Loucy (cell line): ENCODE results near the gene KPNA6.
"Not testable (repeated sequence)": the region's sequence is repeated elsewhere in the genome, so short reads cannot be mapped to it uniquely, and the experiment has no call there.

Experiments used
- H2AFZ ChIP-seq: fragments of 200-600 bp; sonication (generic); 2 replicates; pipeline ENCODE4 v1.6.0; 2016; ENCODE audit warnings: antibody characterized with exemption, mild to moderate bottlenecking, low read length, moderate library complexity
- H3F3A ChIP-seq: fragments of 200-600 bp; 2 replicates; pipeline ENCODE4 v1.6.0; 2016; ENCODE audit warnings: antibody characterized with exemption, low read depth, mild to moderate bottlenecking
- H3K27me3 ChIP-seq: fragments of 200-600 bp; sonication (generic); 2 replicates; pipeline ENCODE4 v1.6.1; 2014; ENCODE audit warnings: low read length, mild to moderate bottlenecking; ENCODE audit not compliant: insufficient read depth, poor library complexity, severe bottlenecking
- H3K36me3 ChIP-seq: fragments of 200-600 bp; sonication (generic); 2 replicates; pipeline ENCODE4 v1.6.1; 2016; ENCODE audit warnings: low read length; ENCODE audit not compliant: insufficient read depth
- H3K4me1 ChIP-seq: fragments of 200-600 bp; sonication (generic); 2 replicates; pipeline ENCODE4 v1.5.1; 2014; ENCODE audit warnings: low read length, mild to moderate bottlenecking; ENCODE audit not compliant: insufficient read depth, poor library complexity, severe bottlenecking
- H3K4me2 ChIP-seq: fragments of 200-600 bp; sonication (generic); 2 replicates; pipeline ENCODE4 v1.6.0; 2014; ENCODE audit warnings: antibody characterized with exemption, low read length, low read depth, mild to moderate bottlenecking; ENCODE audit not compliant: poor library complexity, severe bottlenecking
- H3K4me3 ChIP-seq: fragments of 200-600 bp; sonication (generic); 2 replicates; pipeline ENCODE4 v1.5.1; 2014; ENCODE audit warnings: low read length, mild to moderate bottlenecking, mixed read lengths; ENCODE audit not compliant: poor library complexity, severe bottlenecking
- H3K79me2 ChIP-seq: fragments of 200-600 bp; sonication (generic); 2 replicates; pipeline ENCODE4 v1.6.1; 2014; ENCODE audit warnings: low read length; ENCODE audit not compliant: insufficient read depth
- H3K9ac ChIP-seq: fragments of 200-600 bp; sonication (generic); 2 replicates; pipeline ENCODE4 v1.6.0; 2014; ENCODE audit warnings: mild to moderate bottlenecking, low read depth, low read length, moderate library complexity; ENCODE audit not compliant: poor library complexity, severe bottlenecking
- H3K9me2 ChIP-seq: fragments of 200-600 bp; sonication (generic); replicated peaks from 2 replicates; pipeline ENCODE4 v1.6.1; 2016; ENCODE audit warnings: low read depth, low read length, mixed read lengths
- H3K9me3 ChIP-seq: fragments of 200-600 bp; sonication (generic); 2 replicates; pipeline ENCODE4 v1.6.1; 2014; ENCODE audit warnings: mild to moderate bottlenecking, antibody characterized with exemption, low read length, low read depth; ENCODE audit not compliant: insufficient read depth
- H4K20me1 ChIP-seq: fragments of 200-600 bp; sonication (generic); 2 replicates; pipeline ENCODE4 v1.6.0; 2014; ENCODE audit warnings: antibody characterized with exemption, low read length, mild to moderate bottlenecking; ENCODE audit not compliant: insufficient read depth, poor library complexity, severe bottlenecking
- EZH2phosphoT487 ChIP-seq: fragments of 200-600 bp; IDR thresholded peaks from 2 replicates; pipeline ENCODE4 v1.6.1; 2018; ENCODE audit warnings: antibody characterized with exemption, mild to moderate bottlenecking, moderate library complexity, borderline replicate concordance
- TF ChIP-seq, protein P1 (sequence below): fragments of 200-600 bp; sonication (generic); conservative IDR thresholded peaks from 2 replicates; pipeline ENCODE4 v1.5.1; 2014; ENCODE audit warnings: mild to moderate bottlenecking, antibody characterized with exemption, low read length

KPNA6 gene

DNA sequence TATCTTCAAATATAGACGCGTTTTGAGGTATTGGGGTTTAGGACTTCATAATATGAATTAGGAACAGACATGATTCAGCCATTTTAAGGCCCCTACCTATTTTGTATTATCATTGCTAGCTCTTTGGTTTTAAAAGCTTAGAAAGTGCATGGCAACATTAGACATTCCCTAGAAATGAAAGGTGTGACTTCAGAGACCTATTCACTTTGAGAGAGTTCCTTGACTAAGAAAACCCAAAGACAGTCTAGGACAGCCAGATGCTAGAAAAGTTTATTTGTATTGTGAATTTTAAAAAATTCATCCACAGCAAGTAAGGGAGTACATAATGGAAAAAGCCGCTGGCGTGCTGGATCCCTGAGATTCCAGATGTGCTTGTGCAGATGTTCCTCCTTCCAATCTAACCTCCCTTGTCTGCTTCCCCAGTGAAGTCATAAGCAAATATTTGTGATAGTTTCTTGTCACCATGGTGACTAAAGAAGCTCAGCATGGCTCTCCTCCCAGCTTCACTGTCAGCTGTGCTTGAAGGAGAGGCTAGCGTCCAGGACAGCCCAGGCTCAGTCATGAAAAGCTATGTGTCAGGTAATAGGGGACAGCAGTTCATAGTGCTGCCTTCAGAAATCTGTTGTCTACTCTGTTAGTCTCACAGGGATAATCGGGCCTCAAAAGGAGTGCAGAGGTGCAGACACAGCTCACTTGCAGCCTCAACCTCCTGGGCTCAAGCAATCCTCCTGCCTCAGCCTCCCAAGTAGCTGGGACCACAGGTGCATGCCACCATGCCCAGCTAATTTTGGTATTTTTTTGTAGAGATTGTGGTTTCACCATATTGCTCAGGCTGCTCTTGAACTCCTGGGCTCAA, 34.8 kb downstream of the KPNA6 start:
- Histone ChIP-seq H3K36me3 (no peaks in the 10 kb centered on the region), H2AFZ (no peak overlapping the region), H3K9ac (no peak overlapping the region), H3F3A (no peaks in the 10 kb centered on the region), H3K9me2 (no peaks in the 10 kb centered on the region), H3K4me2 (no peak overlapping the region), H3K4me3 (no peak overlapping the region), H3K4me1 (peaks cover 12% of the 10 kb centered on the region), H3K9me3 (no peaks in the 10 kb centered on the region), H3K79me2 (peaks cover 79% of the 10 kb centered on the region), H4K20me1 (peaks cover 23% of the 10 kb centered on the region), H3K27me3 (no peaks in the 10 kb centered on the region)
- TF ChIP-seq EZH2phosphoT487 = no peak
- TF ChIP-seq, protein P1, sequence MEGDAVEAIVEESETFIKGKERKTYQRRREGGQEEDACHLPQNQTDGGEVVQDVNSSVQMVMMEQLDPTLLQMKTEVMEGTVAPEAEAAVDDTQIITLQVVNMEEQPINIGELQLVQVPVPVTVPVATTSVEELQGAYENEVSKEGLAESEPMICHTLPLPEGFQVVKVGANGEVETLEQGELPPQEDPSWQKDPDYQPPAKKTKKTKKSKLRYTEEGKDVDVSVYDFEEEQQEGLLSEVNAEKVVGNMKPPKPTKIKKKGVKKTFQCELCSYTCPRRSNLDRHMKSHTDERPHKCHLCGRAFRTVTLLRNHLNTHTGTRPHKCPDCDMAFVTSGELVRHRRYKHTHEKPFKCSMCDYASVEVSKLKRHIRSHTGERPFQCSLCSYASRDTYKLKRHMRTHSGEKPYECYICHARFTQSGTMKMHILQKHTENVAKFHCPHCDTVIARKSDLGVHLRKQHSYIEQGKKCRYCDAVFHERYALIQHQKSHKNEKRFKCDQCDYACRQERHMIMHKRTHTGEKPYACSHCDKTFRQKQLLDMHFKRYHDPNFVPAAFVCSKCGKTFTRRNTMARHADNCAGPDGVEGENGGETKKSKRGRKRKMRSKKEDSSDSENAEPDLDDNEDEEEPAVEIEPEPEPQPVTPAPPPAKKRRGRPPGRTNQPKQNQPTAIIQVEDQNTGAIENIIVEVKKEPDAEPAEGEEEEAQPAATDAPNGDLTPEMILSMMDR = no peak

DNA sequence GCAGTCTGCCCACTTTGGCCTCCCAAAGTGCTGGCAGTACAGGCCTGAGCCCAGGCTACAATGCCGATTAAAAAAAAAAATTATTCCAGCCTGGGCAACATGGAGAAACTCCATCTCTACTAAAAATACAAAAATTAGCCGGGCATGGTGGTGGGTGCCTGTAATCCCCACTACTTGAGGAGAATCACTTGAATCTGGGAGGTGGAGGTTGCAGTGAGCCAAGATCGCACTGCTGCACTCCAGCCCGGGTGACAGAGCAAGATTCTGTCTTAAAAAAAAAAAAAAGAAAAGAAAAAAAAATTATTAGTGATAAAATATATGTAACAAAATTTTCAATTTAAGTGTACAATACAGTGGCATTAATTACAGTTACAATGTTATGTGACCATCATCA, 35.4 kb downstream of the KPNA6 start:
- H3K36me3 ChIP-seq, H2AFZ ChIP-seq, H3K9ac ChIP-seq, H3K9me2 ChIP-seq, H3K27me3 ChIP-seq, H3K9me3 ChIP-seq, H3F3A ChIP-seq, H3K4me2 ChIP-seq, H3K4me3 ChIP-seq: not testable (repeated sequence)
- peaks cover 23% of the 10 kb centered on the region for H4K20me1 ChIP-seq
- H3K4me1 ChIP-seq = peaks cover 12% of the 10 kb centered on the region
- peaks cover 83% of the 10 kb centered on the region for H3K79me2 ChIP-seq

DNA sequence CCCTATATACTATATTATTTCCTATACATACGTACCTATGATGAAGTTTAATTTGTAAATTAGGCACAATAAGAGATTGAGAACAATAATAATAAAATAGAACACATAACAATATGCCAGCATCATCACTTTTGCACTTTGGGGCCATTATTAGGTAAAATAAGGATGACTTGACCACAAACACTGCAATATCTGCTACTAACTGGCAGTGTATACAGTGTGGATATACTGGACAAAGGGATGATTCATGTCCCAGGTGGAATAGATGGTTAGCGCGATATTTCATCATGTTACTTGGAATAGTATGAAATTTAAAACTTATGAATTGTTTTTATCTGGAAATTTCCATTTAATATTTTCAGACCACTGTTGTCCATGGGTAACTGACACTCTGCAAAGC, 36.2 kb downstream of the KPNA6 start:
- Histone ChIP-seq H3K79me2 (peaks cover 86% of the 10 kb centered on the region), H3K4me1 (peaks cover 5% of the 10 kb centered on the region), H4K20me1 (peaks cover 17% of the 10 kb centered on the region), H3K4me2 (no peak overlapping the region), H3F3A (no peaks in the 10 kb centered on the region), H3K9me2 (no peaks in the 10 kb centered on the region), H3K4me3 (no peak overlapping the region), H3K9me3 (no peaks in the 10 kb centered on the region), H3K36me3 (peaks cover 4% of the 10 kb centered on the region; the same call in 1 of the 2 replicates), H2AFZ (no peak overlapping the region), H3K27me3 (no peaks in the 10 kb centered on the region), H3K9ac (no peak overlapping the region)
- no peak for TF ChIP-seq EZH2phosphoT487
- TF ChIP-seq, protein P1 = no peak

DNA sequence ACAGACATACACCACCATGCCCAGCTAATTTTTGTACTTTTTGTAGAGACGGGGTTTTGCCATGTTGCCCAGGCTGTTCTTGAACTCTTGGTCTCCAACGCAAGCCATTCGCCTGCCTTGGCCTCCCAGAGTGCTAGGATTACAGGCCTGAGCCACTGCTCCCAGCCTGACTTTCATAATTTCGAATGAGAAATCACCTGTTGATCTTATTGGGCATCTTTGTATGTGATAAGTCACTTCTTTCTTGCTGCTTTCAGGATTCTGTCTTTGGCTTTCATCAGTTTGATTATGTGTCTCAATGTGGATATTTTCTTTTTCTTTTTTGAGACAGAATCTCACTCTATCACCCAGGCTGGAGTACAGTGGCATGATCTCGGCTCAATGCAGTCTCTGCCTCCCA, 39.9 kb downstream of the KPNA6 start:
- H4K20me1 ChIP-seq, H2AFZ ChIP-seq, H3K9me3 ChIP-seq, H3K4me1 ChIP-seq, H3F3A ChIP-seq, H3K9me2 ChIP-seq, H3K4me3 ChIP-seq, H3K36me3 ChIP-seq, H3K4me2 ChIP-seq, H3K27me3 ChIP-seq, H3K9ac ChIP-seq: not testable (repeated sequence)
- peaks cover 83% of the 10 kb centered on the region for H3K79me2 ChIP-seq
